Hindlimb muscle (tissue), 1 donor: ENCODE data around the gene FAM171A1. TPM values are rescaled to one million over a fixed set of nuclear protein-coding genes. Genes with fewer than 3 reads are reported as not detected.

Experiments
- DNase-seq: peaks from one replicate; pipeline ENCODE4 v3.0.0-alpha.2; 2013
- polyA plus RNA-seq: library from polyadenylated mRNA; unstranded; fragments of 120-200 nt; gene quantifications from one replicate; pipeline ENCODE4 v1.2.1, GENCODE V29; 2013; ENCODE audit not compliant: insufficient read length

FAM171A1 gene
- polyA plus RNA-seq, 1 donor: 28.8 TPM

GRCh38 chr10:15167411-15168290, 203.4 kb downstream of the FAM171A1 start:
- DNase-seq: peak; percentile 61

GRCh38 chr10:15166325-15166724, 204.8 kb downstream of the FAM171A1 start:
- no peak for DNase-seq

- no peak for DNase-seq
These were observed 207.7 kb downstream of the FAM171A1 start for GRCh38 chr10:15163253-15163828.

Other genes with a start within 250 kb of the FAM171A1 start
- gene NMT2, start 202.6 kb downstream of the FAM171A1 start, polyA plus RNA-seq: 15.9 TPM